PFSK-1 (cell line): Measurements from ENCODE around the gene UBQLN2.

Experiments
- FOXP2 ChIP-seq: optimal IDR thresholded peaks from 2 replicates; pipeline ENCODE3; 2011; ENCODE audit warnings: borderline replicate concordance, control low read depth, inconsistent platforms; ENCODE audit not compliant: insufficient read depth; ENCODE audit errors: extremely low read length, extremely low read depth
- POLR2AphosphoS5 ChIP-seq: IDR thresholded peaks from 2 replicates; pipeline ENCODE4 v1.6.1; 2012; ENCODE audit warnings: low read depth, mild to moderate bottlenecking, control low read depth, low read length, moderate library complexity
- SIN3A ChIP-seq: IDR thresholded peaks from 2 replicates; pipeline ENCODE4 v1.6.1; 2012; ENCODE audit warnings: mild to moderate bottlenecking, low read length, moderate library complexity, borderline replicate concordance; ENCODE audit not compliant: insufficient read depth
- TAF1 ChIP-seq: IDR thresholded peaks from 2 replicates; pipeline ENCODE4 v1.6.1; 2012; ENCODE audit warnings: low read length, control low read depth, borderline replicate concordance; ENCODE audit not compliant: insufficient read depth
- TF ChIP-seq, protein P1 (sequence below), 2 experiments: IDR thresholded peaks; 2 replicates each; pipeline versions ENCODE4 v1.6.1 to v1.8.0; 2011 to 2012; ENCODE audit warnings: low read depth in 2 of 2, low read length in 2 of 2, control low read depth in 1 of 2, inconsistent platforms in 1 of 2, mild to moderate bottlenecking in 1 of 2, moderate library complexity in 1 of 2; ENCODE audit not compliant: insufficient read depth in 1 of 2

The UBQLN2 gene

DNA sequence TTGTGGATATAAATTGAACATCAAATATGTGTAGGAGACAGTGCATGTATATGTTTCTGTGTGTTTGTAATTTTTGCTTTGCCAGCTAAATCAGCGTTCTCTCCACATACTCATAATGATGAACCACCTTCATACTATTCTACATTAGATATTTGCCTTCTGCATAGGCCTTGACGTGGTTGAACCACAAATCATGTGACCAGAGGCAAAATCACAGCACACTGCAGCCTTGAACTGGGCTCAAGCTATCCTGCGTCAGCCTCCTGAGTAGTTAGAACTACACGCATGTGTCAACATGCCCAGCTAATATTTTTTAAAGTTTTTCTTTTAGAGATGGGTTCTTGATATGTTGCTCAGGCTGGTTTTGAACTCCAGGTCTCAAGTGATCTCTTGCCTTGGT, 9.5 kb downstream of the UBQLN2 start:
- TF ChIP-seq TAF1 (no peak), POLR2AphosphoS5 (no peak), FOXP2 (no peak), SIN3A (no peak)
- TF ChIP-seq, protein P1, sequence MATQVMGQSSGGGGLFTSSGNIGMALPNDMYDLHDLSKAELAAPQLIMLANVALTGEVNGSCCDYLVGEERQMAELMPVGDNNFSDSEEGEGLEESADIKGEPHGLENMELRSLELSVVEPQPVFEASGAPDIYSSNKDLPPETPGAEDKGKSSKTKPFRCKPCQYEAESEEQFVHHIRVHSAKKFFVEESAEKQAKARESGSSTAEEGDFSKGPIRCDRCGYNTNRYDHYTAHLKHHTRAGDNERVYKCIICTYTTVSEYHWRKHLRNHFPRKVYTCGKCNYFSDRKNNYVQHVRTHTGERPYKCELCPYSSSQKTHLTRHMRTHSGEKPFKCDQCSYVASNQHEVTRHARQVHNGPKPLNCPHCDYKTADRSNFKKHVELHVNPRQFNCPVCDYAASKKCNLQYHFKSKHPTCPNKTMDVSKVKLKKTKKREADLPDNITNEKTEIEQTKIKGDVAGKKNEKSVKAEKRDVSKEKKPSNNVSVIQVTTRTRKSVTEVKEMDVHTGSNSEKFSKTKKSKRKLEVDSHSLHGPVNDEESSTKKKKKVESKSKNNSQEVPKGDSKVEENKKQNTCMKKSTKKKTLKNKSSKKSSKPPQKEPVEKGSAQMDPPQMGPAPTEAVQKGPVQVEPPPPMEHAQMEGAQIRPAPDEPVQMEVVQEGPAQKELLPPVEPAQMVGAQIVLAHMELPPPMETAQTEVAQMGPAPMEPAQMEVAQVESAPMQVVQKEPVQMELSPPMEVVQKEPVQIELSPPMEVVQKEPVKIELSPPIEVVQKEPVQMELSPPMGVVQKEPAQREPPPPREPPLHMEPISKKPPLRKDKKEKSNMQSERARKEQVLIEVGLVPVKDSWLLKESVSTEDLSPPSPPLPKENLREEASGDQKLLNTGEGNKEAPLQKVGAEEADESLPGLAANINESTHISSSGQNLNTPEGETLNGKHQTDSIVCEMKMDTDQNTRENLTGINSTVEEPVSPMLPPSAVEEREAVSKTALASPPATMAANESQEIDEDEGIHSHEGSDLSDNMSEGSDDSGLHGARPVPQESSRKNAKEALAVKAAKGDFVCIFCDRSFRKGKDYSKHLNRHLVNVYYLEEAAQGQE (IDR thresholded peaks at IDR 0.05; ENCODE audit: insufficient read depth in 1 of 2, low read depth in 2 of 2, low read length in 2 of 2): no peak

DNA sequence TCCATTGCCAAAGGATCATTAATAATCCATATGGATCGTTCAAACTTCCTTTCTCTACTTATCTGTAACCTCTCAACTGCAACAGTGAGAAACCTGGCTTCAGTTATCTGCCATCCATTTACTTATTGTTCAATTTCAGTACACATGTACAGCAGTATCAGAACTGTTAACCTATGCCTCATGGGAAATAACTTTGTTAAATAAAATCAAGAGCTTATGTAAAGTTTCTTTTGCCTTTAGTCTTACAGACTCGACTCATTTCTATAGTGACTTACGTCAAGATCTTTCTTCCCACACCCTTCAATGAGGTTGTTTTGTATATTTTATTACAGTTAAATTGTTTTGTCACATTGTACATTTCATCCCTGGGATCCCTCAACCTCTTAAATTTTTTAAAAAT, 11.4 kb downstream of the UBQLN2 start:
- TF ChIP-seq TAF1 (no peak), SIN3A (no peak), POLR2AphosphoS5 (no peak), FOXP2 (no peak)
- TF ChIP-seq, protein P1 (IDR thresholded peaks at IDR 0.05; ENCODE audit: insufficient read depth in 1 of 2, low read depth in 2 of 2, low read length in 2 of 2): no peak

DNA sequence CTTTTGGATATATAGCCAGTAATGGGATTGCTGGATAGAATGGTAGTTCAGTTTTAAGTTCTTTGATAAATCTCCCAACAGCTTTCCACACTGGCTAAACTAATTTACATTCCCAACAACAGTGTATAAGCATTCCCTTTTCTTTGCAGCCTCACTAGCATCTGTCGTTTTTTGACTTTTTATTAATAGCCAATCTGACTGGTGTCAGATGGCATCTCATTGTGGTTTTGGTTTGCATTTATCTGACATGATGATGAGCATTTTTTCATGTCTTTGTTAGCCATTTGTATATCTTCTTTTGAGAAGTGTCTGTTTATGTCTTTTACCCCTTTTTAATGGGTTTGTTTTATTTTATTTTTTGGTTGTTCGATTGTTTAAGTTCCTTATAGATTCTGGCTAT, 13.3 kb downstream of the UBQLN2 start:
- TF ChIP-seq, protein P1 (IDR thresholded peaks at IDR 0.05; ENCODE audit: insufficient read depth in 1 of 2, low read depth in 2 of 2, low read length in 2 of 2): no peak
- TF ChIP-seq FOXP2: no peak
- TF ChIP-seq TAF1: no peak
- TF ChIP-seq SIN3A: no peak
- TF ChIP-seq POLR2AphosphoS5: no peak

DNA sequence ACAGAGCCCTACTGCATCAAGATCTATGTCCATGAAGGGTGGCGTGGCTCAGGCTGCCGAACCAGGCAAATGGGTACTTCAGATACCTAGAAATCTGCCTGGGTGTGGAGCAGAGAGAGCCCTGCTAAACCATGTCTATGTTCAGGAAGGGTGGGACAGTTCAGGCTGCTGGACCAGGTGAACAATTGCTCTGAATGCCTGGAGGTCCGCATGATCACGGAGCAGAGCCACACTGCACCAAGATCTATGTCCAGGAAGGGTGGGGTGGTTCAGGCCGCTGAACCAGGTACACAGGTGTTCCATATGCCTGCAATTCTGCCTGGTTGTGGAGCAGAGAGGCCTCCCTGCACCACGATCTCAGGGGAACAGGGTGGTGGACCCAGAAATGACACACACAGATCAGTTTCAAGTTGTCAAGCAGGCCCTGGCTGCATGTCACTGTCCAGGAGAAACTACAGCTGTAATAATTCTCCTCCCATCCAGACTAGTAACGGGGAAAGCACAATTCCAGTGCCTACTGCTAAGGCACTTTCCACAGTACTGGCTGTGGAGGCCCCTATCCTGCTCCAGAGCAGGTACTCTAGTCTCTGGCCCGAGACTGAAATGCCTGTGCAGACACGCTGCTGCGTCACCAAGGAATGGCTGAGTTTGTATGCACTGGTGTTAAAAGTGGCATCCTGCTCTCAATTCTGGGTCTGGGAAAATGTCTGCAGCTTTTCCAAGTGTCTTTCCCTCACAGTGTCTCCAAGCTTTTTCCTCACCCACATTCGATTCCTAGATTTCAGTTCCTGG, 25.2 kb downstream of the UBQLN2 start:
- TF ChIP-seq, protein P1 (IDR thresholded peaks at IDR 0.05; ENCODE audit: insufficient read depth in 1 of 2, low read depth in 2 of 2, low read length in 2 of 2): no peak
- TF ChIP-seq POLR2AphosphoS5: no peak
- TF ChIP-seq SIN3A: no peak
- TF ChIP-seq TAF1: no peak

DNA sequence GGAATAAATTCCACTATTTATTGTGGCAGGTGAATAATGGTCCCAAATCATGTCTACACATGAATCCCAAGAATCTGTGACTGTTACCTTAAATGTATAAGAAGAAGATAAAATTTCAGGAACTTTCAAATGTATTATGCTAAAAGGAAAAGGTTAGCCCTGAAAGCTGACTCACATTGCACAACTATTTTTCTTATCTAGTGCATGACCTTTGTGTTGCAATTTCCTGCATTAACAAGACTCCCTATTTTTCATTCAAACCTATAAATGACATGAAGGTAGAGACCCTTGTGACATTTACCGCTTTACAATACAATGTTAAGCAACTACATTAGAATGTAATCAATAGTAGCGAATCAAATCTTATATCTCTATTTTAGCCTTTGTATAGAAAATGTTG, 36.7 kb downstream of the UBQLN2 start:
- no peak for TF ChIP-seq TAF1
- TF ChIP-seq, protein P1 (IDR thresholded peaks at IDR 0.05; ENCODE audit: insufficient read depth in 1 of 2, low read depth in 2 of 2, low read length in 2 of 2): no peak
- no peak for TF ChIP-seq SIN3A
- TF ChIP-seq POLR2AphosphoS5: no peak
- no peak for TF ChIP-seq FOXP2
